T-helper 1 cell (primary cell): ENCODE results near the gene C19orf12.
"Not testable (repeated sequence)": the region's sequence is repeated elsewhere in the genome, so short reads cannot be mapped to it uniquely, and the experiment has no call there.

Experiments used
- DNase-seq, 5 donors: peaks; one replicate each; pipeline ENCODE4 v3.0.0-alpha.2; 2012 to 2020

C19orf12 gene

GRCh38 chr19:29675120-29675649 is 39.9 kb downstream of the C19orf12 start:
- DNase-seq: no peak

GRCh38 chr19:29674374-29675119 is 40.5 kb downstream of the C19orf12 start:
- DNase-seq: no peak

- DNase-seq: no peak
Measured at GRCh38 chr19:29673451-29674371, 41.4 kb downstream of the C19orf12 start.

GRCh38 chr19:29672933-29673336 is 42.1 kb downstream of the C19orf12 start:
- peak; percentile 69 to 92 (median 82) for DNase-seq

- DNase-seq: peak in 1 of 5 donors; percentile 28
Measured at GRCh38 chr19:29672319-29672932, 42.6 kb downstream of the C19orf12 start.

- peak; percentile 52 to 96 (median 71) for DNase-seq
Measured at GRCh38 chr19:29671393-29672160, 43.5 kb downstream of the C19orf12 start.

GRCh38 chr19:29671026-29671392 is 44.1 kb downstream of the C19orf12 start:
- not testable (repeated sequence) for DNase-seq

- no peak for DNase-seq
Measured at GRCh38 chr19:29670255-29670654, 44.8 kb downstream of the C19orf12 start.

- DNase-seq: no peak
Measured at GRCh38 chr19:29668746-29669609, 46.1 kb downstream of the C19orf12 start.

- peak; percentile 26 to 75 (median 55) for DNase-seq
Measured at GRCh38 chr19:29667901-29668341, 47.1 kb downstream of the C19orf12 start.

- DNase-seq: no peak
Measured at GRCh38 chr19:29667387-29667783, 47.7 kb downstream of the C19orf12 start.

GRCh38 chr19:29666578-29667386 is 48.3 kb downstream of the C19orf12 start:
- DNase-seq: peak in 1 of 5 donors; percentile 38

- no peak for DNase-seq
Measured at GRCh38 chr19:29665826-29666577, 49.1 kb downstream of the C19orf12 start.

GRCh38 chr19:29665215-29665825 is 49.7 kb downstream of the C19orf12 start, which contains the start of gene PLEKHF1:
PLEKHF1 (plus strand) TSS chr19:29665461; CDS start chr19:29673840, 8,379 bp downstream.
- peak; percentile 70 to 87 (median 72) for DNase-seq

GRCh38 chr19:29664753-29665214 is 50.3 kb downstream of the C19orf12 start:
- DNase-seq: no peak

GRCh38 chr19:29663861-29664752 is 51.0 kb downstream of the C19orf12 start:
- no peak for DNase-seq

- no peak for DNase-seq
Measured at GRCh38 chr19:29662604-29663404, 52.3 kb downstream of the C19orf12 start.
